Heart left ventricle (tissue), 13 donors: ENCODE data around the gene NTN4.
"Not testable (repeated sequence)": the region's sequence is repeated elsewhere in the genome, so short reads cannot be mapped to it uniquely, and the experiment has no call there.

Source experiments
- POLR2A ChIP-seq, 2 donors: fragments of 450-650 bp; IDR thresholded peaks; one replicate each; pipeline ENCODE4 v1.6.1; 2017; ENCODE audit warnings: antibody characterized with exemption in 2 of 2, mild to moderate bottlenecking in 2 of 2, moderate library complexity in 2 of 2
- TF ChIP-seq, protein P1 (sequence below), 12 donors: fragments of 200-600 bp; sonication (generic) in 4 of 12; IDR thresholded peaks; one replicate each; pipeline versions ENCODE4 v1.5.0 to v1.8.0; 2018 to 2022; ENCODE audit warnings: antibody characterized with exemption in 12 of 12, mild to moderate bottlenecking in 5 of 12
- donor health status: ischemic (EF 13 %, LVEDD 7.1; RV severe dilation, severe dysfunction).
- donor health status: DM: no; HTN: yes; CAD: no.
- donor health status: DM: no; HTN: no; CAD: no.
- donor health status: ischemic (EF 25% LVEDD 6.9; RV normal size, moderate dysfunction).
- donor health status: ischemic (EF 25% LVEDD 5.7; RV mildly dilated, moderate dysfunction).
- donor health status: ischemic (EF 35%, LVEDD 5.7; RV mildly dilated, moderate dysfunction).
- donor health status: nonischemic (EF 11% LVEDD 7.7; RV severe dilation, severe dysfunction).
- donor health status: DM: yes; HTN: yes; CAD: no.
- donor health status: PGD.
- donor health status: ischemic (EF 29% LVEDD 5.4; RV normal size, mild dysfunction).
- donor health status: nonischemic (EF 23%, LVEDD 6.1; RV moderate dilation, normal function).

DNA sequence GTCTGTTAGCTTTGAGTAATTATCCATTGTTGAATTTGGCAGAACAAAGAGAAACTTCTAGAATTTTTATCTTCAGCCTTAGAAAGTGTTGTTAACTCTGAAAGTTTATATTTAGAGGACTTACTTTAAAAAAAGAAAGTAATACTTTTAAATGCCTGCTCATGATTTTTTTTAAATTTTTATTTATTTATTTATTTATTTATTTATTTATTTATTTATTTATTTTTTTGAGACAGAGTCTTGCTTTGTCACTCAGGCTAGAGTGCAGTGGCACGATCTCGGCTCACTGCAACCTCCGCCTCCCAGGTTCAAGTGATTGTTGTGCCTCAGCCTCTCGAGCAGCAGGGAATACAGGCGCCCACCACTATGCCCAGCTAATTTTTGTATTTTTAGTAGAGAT is 54.8 kb downstream of the NTN4 start:
- TF ChIP-seq, protein P1, sequence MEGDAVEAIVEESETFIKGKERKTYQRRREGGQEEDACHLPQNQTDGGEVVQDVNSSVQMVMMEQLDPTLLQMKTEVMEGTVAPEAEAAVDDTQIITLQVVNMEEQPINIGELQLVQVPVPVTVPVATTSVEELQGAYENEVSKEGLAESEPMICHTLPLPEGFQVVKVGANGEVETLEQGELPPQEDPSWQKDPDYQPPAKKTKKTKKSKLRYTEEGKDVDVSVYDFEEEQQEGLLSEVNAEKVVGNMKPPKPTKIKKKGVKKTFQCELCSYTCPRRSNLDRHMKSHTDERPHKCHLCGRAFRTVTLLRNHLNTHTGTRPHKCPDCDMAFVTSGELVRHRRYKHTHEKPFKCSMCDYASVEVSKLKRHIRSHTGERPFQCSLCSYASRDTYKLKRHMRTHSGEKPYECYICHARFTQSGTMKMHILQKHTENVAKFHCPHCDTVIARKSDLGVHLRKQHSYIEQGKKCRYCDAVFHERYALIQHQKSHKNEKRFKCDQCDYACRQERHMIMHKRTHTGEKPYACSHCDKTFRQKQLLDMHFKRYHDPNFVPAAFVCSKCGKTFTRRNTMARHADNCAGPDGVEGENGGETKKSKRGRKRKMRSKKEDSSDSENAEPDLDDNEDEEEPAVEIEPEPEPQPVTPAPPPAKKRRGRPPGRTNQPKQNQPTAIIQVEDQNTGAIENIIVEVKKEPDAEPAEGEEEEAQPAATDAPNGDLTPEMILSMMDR (IDR thresholded peaks at IDR 0.05) = not testable (repeated sequence)
- TF ChIP-seq POLR2A (IDR thresholded peaks at IDR 0.05) = not testable (repeated sequence)
